8988T (cell line): Measurements from ENCODE around the gene PAPSS2.
"Not testable (repeated sequence)": the region's sequence is repeated elsewhere in the genome, so short reads cannot be mapped to it uniquely, and the experiment has no call there.

Experiments
- DNase-seq: peaks from one replicate; pipeline ENCODE4 v3.0.0; 2011

PAPSS2 gene

GRCh38 chr10:87659571-87660483 is at the start of gene PAPSS2:
Gene PAPSS2 (plus strand): TSS chr10:87659878. CDS start chr10:87659982, 104 bp downstream.
- peak; percentile 48 for DNase-seq

GRCh38 chr10:87611341-87611740 is 48.3 kb upstream of the PAPSS2 start:
- DNase-seq, result not testable (repeated sequence)

- DNase-seq, result no peak
Observed at GRCh38 chr10:87612115-87612514, 47.6 kb upstream of the PAPSS2 start.

GRCh38 chr10:87613751-87614150 is 45.9 kb upstream of the PAPSS2 start:
- DNase-seq, result no peak

- DNase-seq, result no peak
Observed at GRCh38 chr10:87615856-87616255, 43.8 kb upstream of the PAPSS2 start.

- no peak for DNase-seq
Observed at GRCh38 chr10:87617503-87617902, 42.2 kb upstream of the PAPSS2 start.

- DNase-seq, result no peak
Observed at GRCh38 chr10:87618566-87619423, 40.9 kb upstream of the PAPSS2 start.

GRCh38 chr10:87619705-87620104 is 40.0 kb upstream of the PAPSS2 start:
- DNase-seq, result no peak

- DNase-seq, result not testable (repeated sequence)
Observed at GRCh38 chr10:87621440-87621839, 38.2 kb upstream of the PAPSS2 start.

GRCh38 chr10:87622314-87623004 is 37.2 kb upstream of the PAPSS2 start:
- no peak for DNase-seq

- DNase-seq, result no peak
Observed at GRCh38 chr10:87623191-87623590, 36.5 kb upstream of the PAPSS2 start.

- no peak for DNase-seq
Observed at GRCh38 chr10:87625661-87626060, 34.0 kb upstream of the PAPSS2 start.

GRCh38 chr10:87626422-87626892 is 33.2 kb upstream of the PAPSS2 start:
- no peak for DNase-seq

- no peak for DNase-seq
Observed at GRCh38 chr10:87630171-87630570, 29.5 kb upstream of the PAPSS2 start.

- no peak for DNase-seq
Observed at GRCh38 chr10:87632454-87632853, 27.2 kb upstream of the PAPSS2 start.

- no peak for DNase-seq
Observed at GRCh38 chr10:87634311-87634710, 25.4 kb upstream of the PAPSS2 start.

- no peak for DNase-seq
Observed at GRCh38 chr10:87635498-87636312, 24.0 kb upstream of the PAPSS2 start.

GRCh38 chr10:87636313-87636915 is 23.3 kb upstream of the PAPSS2 start:
- no peak for DNase-seq

GRCh38 chr10:87639493-87639892 is 20.2 kb upstream of the PAPSS2 start:
- no peak for DNase-seq

GRCh38 chr10:87640043-87640442 is 19.6 kb upstream of the PAPSS2 start:
- DNase-seq, result no peak

GRCh38 chr10:87642486-87642885 is 17.2 kb upstream of the PAPSS2 start:
- no peak for DNase-seq

- DNase-seq, result no peak
Observed at GRCh38 chr10:87642988-87643387, 16.7 kb upstream of the PAPSS2 start.
